Peyer's patch (tissue), 4 donors: ENCODE data around the gene CD40.

Experiments used
- CTCF ChIP-seq, 6 experiments: fragments of 450-650 bp in 4 of 6; fragments of 200-600 bp in 2 of 6; sonication (generic) in 1 of 6; IDR thresholded peaks; one replicate each; pipeline ENCODE4 v1.5.1; 2017 to 2019; ENCODE audit warnings: antibody characterized with exemption in 6 of 6, mild to moderate bottlenecking in 3 of 6, moderate library complexity in 1 of 6
- POLR2A ChIP-seq, 2 donors: fragments of 450-650 bp; IDR thresholded peaks; one replicate each; pipeline ENCODE4 v1.5.1; 2017; ENCODE audit warnings: antibody characterized with exemption in 2 of 2, mild to moderate bottlenecking in 2 of 2, moderate library complexity in 2 of 2

GRCh38 chr20:46078954-46079353 lies 39.2 kb upstream of the CD40 start:
- TF ChIP-seq CTCF (IDR thresholded peaks at IDR 0.05) (no peak), POLR2A (IDR thresholded peaks at IDR 0.05) (no peak)
